HCT116 (cell line): ENCODE results near the gene UCN2.

Source experiments
- TF ChIP-seq, protein P1 (sequence below): IDR thresholded peaks from 2 replicates; pipeline ENCODE4 v1.6.1; 2012
- TF ChIP-seq, protein P2 (sequence below), 3 experiments: fragments of 200-600 bp in 1 of 3; sonication (generic) in 1 of 3; IDR thresholded peaks in 2 of 3; conservative IDR thresholded peaks in 1 of 3; 2 replicates each; pipeline ENCODE4 v1.5.1; 2012 to 2017; ENCODE audit warnings: low read depth in 2 of 3, low read length in 2 of 3, antibody characterized with exemption in 1 of 3, borderline replicate concordance in 1 of 3, control low read depth in 1 of 3, mild to moderate bottlenecking in 1 of 3, mixed read lengths in 1 of 3, mixed run types in 1 of 3, moderate library complexity in 1 of 3; ENCODE audit not compliant: insufficient read depth in 1 of 3

DNA sequence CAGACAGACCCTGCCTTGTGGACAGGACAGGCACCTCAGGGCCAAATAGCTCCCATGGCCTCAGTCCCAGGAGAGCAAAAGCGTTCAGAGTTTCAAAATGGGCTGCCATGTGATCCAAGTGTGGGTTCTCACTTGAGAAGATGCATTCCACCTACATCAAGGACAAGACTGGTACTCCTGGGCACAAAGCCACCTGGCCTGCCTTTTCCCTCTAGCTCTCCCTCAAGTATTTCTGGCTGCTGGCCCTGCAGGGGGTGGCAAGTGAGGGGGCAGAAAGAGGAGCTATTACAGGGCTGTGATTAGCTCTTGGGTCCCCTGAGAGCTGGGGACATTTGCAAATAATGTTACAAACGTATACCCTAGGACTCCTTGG, 38.0 kb upstream of the UCN2 start:
- TF ChIP-seq, protein P1, sequence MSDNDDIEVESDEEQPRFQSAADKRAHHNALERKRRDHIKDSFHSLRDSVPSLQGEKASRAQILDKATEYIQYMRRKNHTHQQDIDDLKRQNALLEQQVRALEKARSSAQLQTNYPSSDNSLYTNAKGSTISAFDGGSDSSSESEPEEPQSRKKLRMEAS = no peak
- TF ChIP-seq, protein P2, sequence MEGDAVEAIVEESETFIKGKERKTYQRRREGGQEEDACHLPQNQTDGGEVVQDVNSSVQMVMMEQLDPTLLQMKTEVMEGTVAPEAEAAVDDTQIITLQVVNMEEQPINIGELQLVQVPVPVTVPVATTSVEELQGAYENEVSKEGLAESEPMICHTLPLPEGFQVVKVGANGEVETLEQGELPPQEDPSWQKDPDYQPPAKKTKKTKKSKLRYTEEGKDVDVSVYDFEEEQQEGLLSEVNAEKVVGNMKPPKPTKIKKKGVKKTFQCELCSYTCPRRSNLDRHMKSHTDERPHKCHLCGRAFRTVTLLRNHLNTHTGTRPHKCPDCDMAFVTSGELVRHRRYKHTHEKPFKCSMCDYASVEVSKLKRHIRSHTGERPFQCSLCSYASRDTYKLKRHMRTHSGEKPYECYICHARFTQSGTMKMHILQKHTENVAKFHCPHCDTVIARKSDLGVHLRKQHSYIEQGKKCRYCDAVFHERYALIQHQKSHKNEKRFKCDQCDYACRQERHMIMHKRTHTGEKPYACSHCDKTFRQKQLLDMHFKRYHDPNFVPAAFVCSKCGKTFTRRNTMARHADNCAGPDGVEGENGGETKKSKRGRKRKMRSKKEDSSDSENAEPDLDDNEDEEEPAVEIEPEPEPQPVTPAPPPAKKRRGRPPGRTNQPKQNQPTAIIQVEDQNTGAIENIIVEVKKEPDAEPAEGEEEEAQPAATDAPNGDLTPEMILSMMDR (IDR thresholded peaks at IDR 0.05 in 2 of 3, conservative IDR thresholded peaks at IDR 0.05 in 1 of 3; ENCODE audit: borderline replicate concordance in 1 of 3, insufficient read depth in 1 of 3, low read depth in 2 of 3, low read length in 2 of 3) = no peak
